GM18873 (cell line): Measurements from ENCODE around the gene KCTD20.
"Not testable (repeated sequence)": the region's sequence is repeated elsewhere in the genome, so short reads cannot be mapped to it uniquely, and the experiment has no call there.

Experiments used
- ATAC-seq: cut with Tn5 transposase; IDR thresholded peaks from one replicate; pipeline ENCODE4 v1.9.1; 2021; ENCODE audit warnings: mild to moderate bottlenecking, moderate library complexity, moderate number of reproducible peaks; ENCODE audit not compliant: unreplicated experiment, low FRiP score

Gene KCTD20

GRCh38 chr6:36443471-36444428, 950 bp downstream of the KCTD20 start:
- ATAC-seq, result no peak

- no peak for ATAC-seq
These were observed 1.7 kb downstream of the KCTD20 start for GRCh38 chr6:36444470-36444869.

- ATAC-seq, result no peak
These were observed 2.8 kb downstream of the KCTD20 start for GRCh38 chr6:36445621-36446020.

GRCh38 chr6:36449173-36449572, 6.4 kb downstream of the KCTD20 start:
- not testable (repeated sequence) for ATAC-seq

- ATAC-seq, result not testable (repeated sequence)
These were observed 10.1 kb downstream of the KCTD20 start for GRCh38 chr6:36452897-36453296.

- no peak for ATAC-seq
These were observed 12.8 kb downstream of the KCTD20 start for GRCh38 chr6:36455486-36456027.

GRCh38 chr6:36459501-36459900, 16.7 kb downstream of the KCTD20 start:
- no peak for ATAC-seq

GRCh38 chr6:36460916-36461315, 18.1 kb downstream of the KCTD20 start:
- no peak for ATAC-seq

GRCh38 chr6:36461646-36462045, 18.8 kb downstream of the KCTD20 start:
- no peak for ATAC-seq

- ATAC-seq, result no peak
These were observed 20.9 kb downstream of the KCTD20 start for GRCh38 chr6:36463676-36464075.

GRCh38 chr6:36464233-36464632, 21.4 kb downstream of the KCTD20 start:
- ATAC-seq, result no peak

GRCh38 chr6:36467625-36468024, 24.8 kb downstream of the KCTD20 start:
- no peak for ATAC-seq

GRCh38 chr6:36469148-36469661, 26.4 kb downstream of the KCTD20 start:
- no peak for ATAC-seq

- ATAC-seq, result no peak
These were observed 27.1 kb downstream of the KCTD20 start for GRCh38 chr6:36469946-36470345.

GRCh38 chr6:36478051-36478526, 35.3 kb downstream of the KCTD20 start:
- ATAC-seq, result no peak

- ATAC-seq, result no peak
These were observed 36.5 kb downstream of the KCTD20 start for GRCh38 chr6:36479256-36479655.

GRCh38 chr6:36483326-36483725, 40.5 kb downstream of the KCTD20 start:
- ATAC-seq, result not testable (repeated sequence)

- ATAC-seq, result no peak
These were observed 41.9 kb downstream of the KCTD20 start for GRCh38 chr6:36484736-36485135.

GRCh38 chr6:36487698-36488097, 44.9 kb downstream of the KCTD20 start:
- no peak for ATAC-seq

- no peak for ATAC-seq
These were observed 45.4 kb downstream of the KCTD20 start for GRCh38 chr6:36488221-36488620.

- no peak for ATAC-seq
These were observed 46.6 kb downstream of the KCTD20 start for GRCh38 chr6:36489426-36489825.
